Measurements from ENCODE around the gene C3AR1.
"Not testable (repeated sequence)": the region's sequence is repeated elsewhere in the genome, so short reads cannot be mapped to it uniquely, and the experiment has no call there.

DNA sequence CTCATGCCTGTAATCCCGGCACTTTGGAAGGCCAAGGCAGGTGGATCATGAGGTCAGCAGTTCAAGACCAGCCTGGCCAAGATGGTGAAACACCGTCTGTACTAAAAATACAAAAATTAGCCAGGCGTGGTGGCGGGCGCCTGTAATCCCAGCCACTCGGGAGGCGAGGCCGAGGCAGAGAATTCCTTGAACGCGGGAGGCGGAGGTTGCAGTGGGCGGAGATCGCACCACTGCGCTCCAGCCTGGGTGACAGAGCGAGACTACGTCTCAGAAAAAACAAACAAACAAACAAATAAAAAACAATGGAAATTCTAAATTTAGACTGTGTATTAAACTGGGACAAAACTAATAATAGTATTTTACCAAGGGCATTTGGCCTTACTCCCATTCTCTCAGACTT is 47.9 kb downstream of the C3AR1 start:
- TF ChIP-seq CTCF (optimal IDR thresholded peaks at IDR 0.05 in 1 of 3, IDR thresholded peaks at IDR 0.05 in 1 of 3, conservative IDR thresholded peaks at IDR 0.05 in 1 of 3; ENCODE audit: extremely low read depth in 1 of 3, insufficient read depth in 2 of 3, low read length in 3 of 3); EZH2 (IDR thresholded peaks at IDR 0.05; ENCODE audit: low read length): not testable (repeated sequence)

Data from keratinocyte (primary cell).